GM08714 (cell line): Measurements from ENCODE around the gene CS.
"Not testable (repeated sequence)": the region's sequence is repeated elsewhere in the genome, so short reads cannot be mapped to it uniquely, and the experiment has no call there.

ENCODE experiments used
- H3K4me3 ChIP-seq: fragments of 200-500 bp; sonication (Bioruptor generic); 2 replicates; pipeline ENCODE4 v1.5.1; 2014; ENCODE audit warnings: mild to moderate bottlenecking, low read length, inconsistent platforms
- ZNF274 ChIP-seq: IDR thresholded peaks from 2 replicates; pipeline ENCODE4 v1.6.1; 2012; ENCODE audit warnings: mild to moderate bottlenecking, low read depth, low read length

CS gene

GRCh38 chr12:56304872-56305590 lies 4.9 kb upstream of the CS start:
- no peak overlapping the region for H3K4me3 ChIP-seq
- no peak for TF ChIP-seq ZNF274

GRCh38 chr12:56304276-56304675 lies 4.1 kb upstream of the CS start:
- no peak overlapping the region for H3K4me3 ChIP-seq
- no peak for TF ChIP-seq ZNF274

- H3K4me3 ChIP-seq, result peak overlapping the region; percentile 67; the same call in 1 of the 2 replicates
- no peak for TF ChIP-seq ZNF274
These were observed 724 bp upstream of the CS start for GRCh38 chr12:56300644-56301464.

GRCh38 chr12:56299308-56299852 lies 750 bp downstream of the CS start:
- no peak for TF ChIP-seq ZNF274
- peak overlapping the region; percentile 96 for H3K4me3 ChIP-seq

- no peak for TF ChIP-seq ZNF274
- H3K4me3 ChIP-seq, result peak overlapping the region; percentile 96
These were observed 1.3 kb downstream of the CS start for GRCh38 chr12:56298828-56299227.

GRCh38 chr12:56297400-56297799 lies 2.7 kb downstream of the CS start:
- no peak overlapping the region for H3K4me3 ChIP-seq
- TF ChIP-seq ZNF274, result no peak

- H3K4me3 ChIP-seq, result no peak overlapping the region
- no peak for TF ChIP-seq ZNF274
These were observed 3.8 kb downstream of the CS start for GRCh38 chr12:56296295-56296694.

GRCh38 chr12:56293795-56294194 lies 6.3 kb downstream of the CS start:
- no peak for TF ChIP-seq ZNF274
- H3K4me3 ChIP-seq, result no peak overlapping the region

- no peak for TF ChIP-seq ZNF274
- H3K4me3 ChIP-seq, result no peak overlapping the region
These were observed 11.3 kb downstream of the CS start for GRCh38 chr12:56288705-56289387.

GRCh38 chr12:56286044-56286830 lies 13.9 kb downstream of the CS start:
- TF ChIP-seq ZNF274, result no peak
- H3K4me3 ChIP-seq, result no peak overlapping the region

GRCh38 chr12:56284263-56284662 lies 15.9 kb downstream of the CS start:
- H3K4me3 ChIP-seq, result not testable (repeated sequence)

- H3K4me3 ChIP-seq, result no peak overlapping the region
- TF ChIP-seq ZNF274, result no peak
These were observed 17.6 kb downstream of the CS start for GRCh38 chr12:56282579-56282978.

- no peak overlapping the region for H3K4me3 ChIP-seq
- TF ChIP-seq ZNF274, result no peak
These were observed 18.1 kb downstream of the CS start for GRCh38 chr12:56282030-56282429.

- H3K4me3 ChIP-seq, result no peak overlapping the region
- no peak for TF ChIP-seq ZNF274
These were observed 19.3 kb downstream of the CS start for GRCh38 chr12:56280849-56281248.
